ENCODE data around the gene PAQR4.
A peak's percentile ranks its signal among the peaks of the same experiment; 100 is the strongest.

PAQR4 gene

GRCh38 chr16:2966043-2966807 is 2.9 kb upstream of the PAQR4 start:
- no peak for DNase-seq (ENCODE audit: low read depth)

GRCh38 chr16:2966808-2967191 is 2.3 kb upstream of the PAQR4 start:
- DNase-seq (ENCODE audit: low read depth) = no peak

- DNase-seq (ENCODE audit: low read depth) = no peak
Measured at GRCh38 chr16:2967211-2967631, 1.9 kb upstream of the PAQR4 start.

- no peak for DNase-seq (ENCODE audit: low read depth)
Measured at GRCh38 chr16:2967721-2968161, 1.4 kb upstream of the PAQR4 start.

- no peak for DNase-seq (ENCODE audit: low read depth)
Measured at GRCh38 chr16:2968368-2968737, 795 bp upstream of the PAQR4 start.

- peak; percentile 24 for DNase-seq (ENCODE audit: low read depth)
Measured at GRCh38 chr16:2969545-2970521, 685 bp downstream of the PAQR4 start.

GRCh38 chr16:2970563-2970962 is 1.4 kb downstream of the PAQR4 start:
- DNase-seq (ENCODE audit: low read depth) = no peak

- no peak for DNase-seq (ENCODE audit: low read depth)
Measured at GRCh38 chr16:2971134-2971984, 2.2 kb downstream of the PAQR4 start.

GRCh38 chr16:2971985-2972784 is 3.0 kb downstream of the PAQR4 start:
- no peak for DNase-seq (ENCODE audit: low read depth)

GRCh38 chr16:2973093-2973492 is 3.9 kb downstream of the PAQR4 start:
- no peak for DNase-seq (ENCODE audit: low read depth)

- DNase-seq (ENCODE audit: low read depth) = no peak
Measured at GRCh38 chr16:2973605-2974318, 4.6 kb downstream of the PAQR4 start.

GRCh38 chr16:2974319-2975056 is 5.3 kb downstream of the PAQR4 start:
- no peak for DNase-seq (ENCODE audit: low read depth)

GRCh38 chr16:2975161-2975795 is 6.1 kb downstream of the PAQR4 start:
- DNase-seq (ENCODE audit: low read depth) = no peak

GRCh38 chr16:2976201-2976600 is 7.1 kb downstream of the PAQR4 start:
- no peak for DNase-seq (ENCODE audit: low read depth)

- no peak for DNase-seq (ENCODE audit: low read depth)
Measured at GRCh38 chr16:2976673-2977072, 7.5 kb downstream of the PAQR4 start.

- DNase-seq (ENCODE audit: low read depth) = no peak
Measured at GRCh38 chr16:2977440-2977839, 8.3 kb downstream of the PAQR4 start.

GRCh38 chr16:2979669-2980226 is 10.6 kb downstream of the PAQR4 start:
- DNase-seq (ENCODE audit: low read depth) = no peak

- DNase-seq (ENCODE audit: low read depth) = peak; percentile 82
Measured at GRCh38 chr16:2980227-2981176, 11.4 kb downstream of the PAQR4 start, which contains the start of gene PKMYT1. PKMYT1 (minus strand) TSS chr16:2980446; CDS start chr16:2979657, 789 bp downstream.
